ENCODE results near the gene FMR1NB.
A peak's percentile ranks its signal among the peaks of the same experiment; 100 is the strongest.

The FMR1NB gene

DNA sequence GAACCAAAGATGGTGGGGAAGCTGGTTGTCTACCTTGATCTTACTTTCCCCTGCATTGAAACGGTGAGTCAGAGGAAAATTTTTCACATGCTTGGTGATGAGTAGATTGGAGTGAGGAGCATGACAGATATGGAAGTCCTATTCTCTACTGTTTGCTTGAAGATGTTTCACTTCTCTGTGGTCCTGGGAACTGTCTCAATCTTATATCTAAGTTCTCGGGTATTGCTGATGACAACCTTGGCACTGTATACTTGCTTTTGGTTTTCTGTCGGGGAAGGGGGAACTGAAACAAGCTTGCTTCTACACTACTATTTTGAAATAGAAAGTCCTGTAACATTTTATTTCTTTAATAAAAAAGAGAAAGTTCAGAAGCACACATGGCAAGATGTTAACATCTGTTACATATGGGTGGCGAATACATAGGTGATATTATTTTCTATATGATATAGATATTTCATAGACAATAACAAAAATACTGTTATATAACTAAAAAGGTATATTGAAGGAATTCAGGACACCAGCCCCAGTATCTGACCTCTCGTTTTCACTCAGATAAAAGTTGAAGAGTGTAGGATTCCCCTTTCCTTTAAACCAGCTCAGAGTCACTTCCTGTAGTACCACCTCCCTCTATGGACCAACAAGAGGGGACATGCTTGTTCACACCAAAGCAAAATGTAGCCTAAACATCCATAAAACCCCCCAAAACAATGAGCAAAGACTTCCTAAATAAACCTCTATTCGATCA, 88.8 kb downstream of the FMR1NB start:
- no peak for DNase-seq (ENCODE audit: extremely low spot score, insufficient read length, low read depth)
- peak; percentile 89 for FAIRE-seq

DNA sequence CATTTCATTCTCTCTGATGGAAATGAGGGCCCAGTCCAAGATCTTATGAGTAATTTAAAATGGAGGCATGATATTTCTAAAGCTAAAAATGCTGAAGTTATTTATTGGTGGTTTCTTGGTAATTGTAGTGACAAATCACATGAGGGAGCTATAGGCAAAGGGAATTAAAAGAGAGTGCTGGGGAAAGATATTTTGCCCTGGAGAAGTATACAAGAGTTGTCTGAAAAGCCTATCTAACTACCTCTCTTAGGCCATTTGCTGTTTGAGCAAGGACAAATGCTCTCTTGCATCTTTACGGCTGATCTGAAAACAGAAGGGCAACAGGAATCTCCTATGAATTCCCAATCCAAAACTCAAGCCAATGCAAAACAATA, 89.4 kb downstream of the FMR1NB start:
- FAIRE-seq (peak; percentile 74), DNase-seq (ENCODE audit: extremely low spot score, insufficient read length, low read depth) (no peak)

All from GM18507 (cell line).